Peyer's patch (tissue), 4 donors: Measurements from ENCODE around the gene MBTD1.
"Not testable (repeated sequence)": the region's sequence is repeated elsewhere in the genome, so short reads cannot be mapped to it uniquely, and the experiment has no call there.

Experiments
- POLR2A ChIP-seq, 2 donors: fragments of 450-650 bp; IDR thresholded peaks; one replicate each; pipeline ENCODE4 v1.5.1; 2017; ENCODE audit warnings: antibody characterized with exemption in 2 of 2, mild to moderate bottlenecking in 2 of 2, moderate library complexity in 2 of 2
- TF ChIP-seq, protein P1 (sequence below), 6 experiments: fragments of 450-650 bp in 4 of 6; fragments of 200-600 bp in 2 of 6; sonication (generic) in 1 of 6; IDR thresholded peaks; one replicate each; pipeline ENCODE4 v1.5.1; 2017 to 2019; ENCODE audit warnings: antibody characterized with exemption in 6 of 6, mild to moderate bottlenecking in 3 of 6, moderate library complexity in 1 of 6

DNA sequence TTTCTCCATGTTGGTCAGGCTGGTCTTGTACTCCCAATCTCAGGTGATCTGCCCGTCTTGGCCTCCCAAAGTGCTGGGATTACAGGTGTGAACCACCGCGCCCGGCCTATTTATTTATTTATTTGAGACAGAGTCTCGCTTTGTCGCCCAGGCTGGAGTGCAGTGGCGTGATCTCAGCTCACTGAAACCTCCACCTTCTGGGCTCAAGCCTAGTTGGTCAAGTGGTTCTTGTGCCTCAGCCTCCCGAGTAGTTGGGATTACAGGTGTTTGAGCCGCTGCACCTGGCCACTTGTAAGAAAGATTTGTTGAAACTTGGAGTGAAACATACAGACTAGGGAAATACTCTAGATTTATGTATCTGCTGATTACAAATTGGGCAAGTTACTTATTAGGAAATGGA, 87.8 kb downstream of the MBTD1 start:
- TF ChIP-seq, protein P1, sequence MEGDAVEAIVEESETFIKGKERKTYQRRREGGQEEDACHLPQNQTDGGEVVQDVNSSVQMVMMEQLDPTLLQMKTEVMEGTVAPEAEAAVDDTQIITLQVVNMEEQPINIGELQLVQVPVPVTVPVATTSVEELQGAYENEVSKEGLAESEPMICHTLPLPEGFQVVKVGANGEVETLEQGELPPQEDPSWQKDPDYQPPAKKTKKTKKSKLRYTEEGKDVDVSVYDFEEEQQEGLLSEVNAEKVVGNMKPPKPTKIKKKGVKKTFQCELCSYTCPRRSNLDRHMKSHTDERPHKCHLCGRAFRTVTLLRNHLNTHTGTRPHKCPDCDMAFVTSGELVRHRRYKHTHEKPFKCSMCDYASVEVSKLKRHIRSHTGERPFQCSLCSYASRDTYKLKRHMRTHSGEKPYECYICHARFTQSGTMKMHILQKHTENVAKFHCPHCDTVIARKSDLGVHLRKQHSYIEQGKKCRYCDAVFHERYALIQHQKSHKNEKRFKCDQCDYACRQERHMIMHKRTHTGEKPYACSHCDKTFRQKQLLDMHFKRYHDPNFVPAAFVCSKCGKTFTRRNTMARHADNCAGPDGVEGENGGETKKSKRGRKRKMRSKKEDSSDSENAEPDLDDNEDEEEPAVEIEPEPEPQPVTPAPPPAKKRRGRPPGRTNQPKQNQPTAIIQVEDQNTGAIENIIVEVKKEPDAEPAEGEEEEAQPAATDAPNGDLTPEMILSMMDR (IDR thresholded peaks at IDR 0.05) = not testable (repeated sequence)
- not testable (repeated sequence) for TF ChIP-seq POLR2A (IDR thresholded peaks at IDR 0.05)
